ENCODE data around the gene IL32.

Gene IL32

GRCh38 chr16:3027983-3028715 lies 37.3 kb upstream of the IL32 start:
- in situ Hi-C loops (cut with MboI; ENCODE audit: low sequenced_read_pairs): no loop called here

DNA sequence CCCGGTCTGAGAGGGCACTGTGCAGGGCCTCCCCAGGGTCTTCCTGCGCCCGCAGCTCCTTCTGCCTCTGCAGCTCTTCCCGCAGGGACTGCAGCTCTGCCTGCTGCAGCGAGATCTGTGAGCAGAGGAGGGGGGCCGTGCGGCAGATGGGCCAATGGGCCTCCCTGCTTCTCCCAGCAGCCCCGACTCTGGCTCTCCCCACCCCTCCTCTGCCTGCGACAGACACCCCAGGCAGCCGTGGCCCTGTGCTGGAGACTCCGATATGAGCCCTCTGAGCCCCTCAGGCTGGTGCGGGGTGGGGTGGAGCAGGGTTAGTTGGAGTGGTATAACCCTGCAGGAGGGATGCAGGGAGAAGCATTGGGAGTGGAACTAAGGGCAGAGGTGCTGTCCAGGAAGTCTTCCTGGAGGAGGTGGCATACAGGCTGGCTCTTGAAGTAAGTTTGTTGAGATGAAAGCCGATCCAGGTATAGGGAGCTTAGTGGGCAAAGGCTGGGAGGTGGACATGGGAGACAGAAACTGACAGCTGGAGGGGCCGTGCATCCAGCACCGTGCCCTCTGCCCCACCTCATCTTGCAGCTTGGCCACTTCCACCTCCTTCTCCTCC lies 36.6 kb upstream of the IL32 start:
- in situ Hi-C loops (cut with MboI; ENCODE audit: low sequenced_read_pairs): no loop called here

DNA sequence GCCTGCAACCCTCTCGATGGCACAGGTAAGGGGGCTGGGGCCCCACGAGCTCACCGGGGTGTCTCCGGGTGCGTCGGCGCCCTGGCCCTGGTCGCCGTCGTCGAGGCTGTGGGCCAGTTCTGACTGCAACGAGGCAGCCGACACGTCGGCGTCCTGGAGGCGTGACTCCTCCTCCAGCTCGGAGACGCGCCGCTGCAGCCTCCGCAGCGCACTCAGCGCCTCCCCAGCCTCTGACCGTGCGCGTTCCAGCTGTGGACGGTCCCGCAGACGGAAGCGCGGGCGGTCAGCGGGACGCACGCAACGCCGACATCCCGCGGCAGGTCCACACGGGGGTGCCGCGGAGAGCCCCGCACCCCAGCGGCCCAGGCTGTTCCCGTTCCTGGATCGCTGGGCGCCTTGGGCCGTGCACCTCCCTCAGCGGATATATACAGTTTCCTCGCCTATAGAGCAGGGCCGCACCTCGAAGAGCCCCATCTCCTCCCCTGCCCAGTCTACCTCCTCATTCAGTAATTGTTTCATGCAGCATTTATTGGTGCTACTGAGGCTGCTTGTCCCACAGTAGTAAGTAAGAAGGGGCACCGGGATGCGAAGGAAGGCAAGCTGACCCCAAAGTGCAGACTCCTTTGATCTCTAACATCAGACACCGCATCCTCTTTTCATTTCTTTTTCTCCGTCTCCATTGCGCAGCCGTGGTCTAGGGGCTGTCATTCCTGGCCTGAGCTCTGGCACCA lies 35.8 kb upstream of the IL32 start:
- in situ Hi-C loops (cut with MboI; ENCODE audit: low sequenced_read_pairs): no loop called here

- in situ Hi-C loops (cut with MboI; ENCODE audit: low sequenced_read_pairs): no loop called here
Observed at GRCh38 chr16:3030222-3031212, 34.9 kb upstream of the IL32 start.

GRCh38 chr16:3032624-3033023 lies 32.8 kb upstream of the IL32 start:
- in situ Hi-C loops (cut with MboI; ENCODE audit: low sequenced_read_pairs): no loop called here

GRCh38 chr16:3035289-3035971 lies 30.0 kb upstream of the IL32 start:
- in situ Hi-C loops (cut with MboI; ENCODE audit: low sequenced_read_pairs): no loop called here

DNA sequence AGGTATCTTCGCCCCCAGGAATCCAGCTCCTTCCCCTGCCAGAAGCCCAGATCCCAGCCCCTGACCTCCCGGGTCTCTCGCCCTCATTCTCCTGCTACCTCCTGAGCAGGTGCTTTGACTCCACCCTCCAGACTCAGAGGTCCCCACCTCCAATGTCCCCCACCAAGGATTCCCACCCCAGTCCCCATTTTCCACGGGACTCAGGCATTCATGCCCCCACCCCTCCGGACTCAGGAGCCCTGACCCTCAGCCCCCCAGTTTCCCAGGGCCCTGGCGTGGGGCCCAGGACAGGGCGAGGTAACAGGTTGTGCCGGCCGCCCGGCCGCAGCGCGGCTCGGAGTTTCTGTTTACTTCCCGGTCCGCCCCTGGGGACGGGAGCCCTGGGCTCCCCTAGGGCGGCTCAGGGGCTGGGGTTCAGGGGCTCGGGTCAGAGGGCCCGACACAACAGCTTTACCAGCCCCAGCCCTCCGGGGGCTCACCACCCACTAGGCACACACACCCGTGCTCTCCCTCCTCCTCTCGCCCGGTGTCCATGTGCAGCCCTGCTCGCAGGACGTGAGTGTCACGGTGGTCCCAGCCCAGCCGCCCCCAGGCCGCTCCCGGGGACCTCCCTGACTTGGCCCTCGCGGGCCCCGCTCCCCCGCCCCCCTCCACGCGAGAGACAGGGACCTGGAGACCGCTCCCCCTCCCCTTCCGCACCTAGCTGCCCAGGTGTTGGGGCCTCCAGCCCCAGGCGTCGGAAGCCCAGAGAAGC lies 29.3 kb upstream of the IL32 start:
- in situ Hi-C loops (cut with MboI; ENCODE audit: low sequenced_read_pairs): no loop called here

- in situ Hi-C loops (cut with MboI; ENCODE audit: low sequenced_read_pairs): no loop called here
Observed at GRCh38 chr16:3036726-3037315, 28.6 kb upstream of the IL32 start, which contains the start of gene BICDL2. TSS of gene BICDL2 (minus strand) at chr16:3036944. CDS start at chr16:3035496, 1,448 bp downstream.

GRCh38 chr16:3038256-3038655 lies 27.2 kb upstream of the IL32 start:
- in situ Hi-C loops (cut with MboI; ENCODE audit: low sequenced_read_pairs): no loop called here

DNA sequence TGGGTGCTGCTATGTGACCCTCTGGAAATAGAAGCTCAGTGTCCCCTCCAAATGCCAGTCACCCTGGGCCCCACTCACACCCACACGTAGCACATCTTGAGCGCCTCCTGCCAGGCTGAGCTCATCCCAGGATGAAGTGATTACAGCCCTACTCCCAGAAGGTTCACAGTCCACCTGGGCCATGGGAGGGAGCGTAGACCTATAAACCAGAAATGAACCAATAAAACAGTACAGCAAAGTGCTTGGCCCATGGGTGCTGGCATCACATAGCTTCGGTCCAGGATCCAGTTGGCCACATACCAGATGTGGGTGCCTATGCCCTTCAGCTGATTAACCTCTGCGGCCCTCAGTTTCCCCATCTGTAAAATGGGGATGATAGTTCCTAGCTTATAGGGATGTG lies 26.5 kb upstream of the IL32 start:
- in situ Hi-C loops (cut with MboI; ENCODE audit: low sequenced_read_pairs): no loop called here

- in situ Hi-C loops (cut with MboI; ENCODE audit: low sequenced_read_pairs): no loop called here
Observed at GRCh38 chr16:3042376-3042775, 23.1 kb upstream of the IL32 start.

- in situ Hi-C loops (cut with MboI; ENCODE audit: low sequenced_read_pairs): no loop called here
Observed at GRCh38 chr16:3044708-3045107, 20.7 kb upstream of the IL32 start.

- in situ Hi-C loops (cut with MboI; ENCODE audit: low sequenced_read_pairs): no loop called here
Observed at GRCh38 chr16:3045758-3046640, 19.4 kb upstream of the IL32 start, which contains the start of gene MMP25. TSS of gene MMP25 (plus strand) at chr16:3046561. CDS start at chr16:3046918, 357 bp downstream.

GRCh38 chr16:3046641-3047386 lies 18.6 kb upstream of the IL32 start:
- in situ Hi-C loops (cut with MboI; ENCODE audit: low sequenced_read_pairs): no loop called here

DNA sequence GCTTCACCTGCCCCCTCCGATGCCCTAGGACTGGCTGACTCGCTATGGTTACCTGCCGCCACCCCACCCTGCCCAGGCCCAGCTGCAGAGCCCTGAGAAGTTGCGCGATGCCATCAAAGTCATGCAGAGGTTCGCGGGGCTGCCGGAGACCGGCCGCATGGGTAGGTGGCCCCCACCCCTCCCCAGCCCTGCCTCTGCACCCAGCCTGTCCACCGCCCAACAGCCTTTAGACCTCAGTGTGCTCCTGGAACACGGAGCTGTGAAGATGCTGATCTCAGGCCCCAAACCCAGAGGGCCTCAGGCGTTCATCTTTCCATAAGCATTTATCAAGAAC lies 18.1 kb upstream of the IL32 start:
- in situ Hi-C loops (cut with MboI; ENCODE audit: low sequenced_read_pairs): no loop called here

DNA sequence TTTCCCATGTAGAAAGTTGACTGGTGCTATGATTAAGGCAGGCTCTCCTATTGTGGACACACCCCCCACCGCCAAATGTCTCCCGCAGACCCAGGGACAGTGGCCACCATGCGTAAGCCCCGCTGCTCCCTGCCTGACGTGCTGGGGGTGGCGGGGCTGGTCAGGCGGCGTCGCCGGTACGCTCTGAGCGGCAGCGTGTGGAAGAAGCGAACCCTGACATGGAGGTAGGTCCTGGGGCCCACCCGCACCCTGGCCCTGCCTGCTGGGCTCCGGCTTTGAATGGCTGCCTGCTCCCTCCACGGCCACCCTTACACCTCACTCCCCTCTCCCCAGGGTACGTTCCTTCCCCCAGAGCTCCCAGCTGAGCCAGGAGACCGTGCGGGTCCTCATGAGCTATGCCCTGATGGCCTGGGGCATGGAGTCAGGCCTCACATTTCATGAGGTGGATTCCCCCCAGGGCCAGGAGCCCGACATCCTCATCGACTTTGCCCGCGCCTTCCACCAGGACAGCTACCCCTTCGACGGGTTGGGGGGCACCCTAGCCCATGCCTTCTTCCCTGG lies 15.4 kb upstream of the IL32 start:
- in situ Hi-C loops (cut with MboI; ENCODE audit: low sequenced_read_pairs): no loop called here

DNA sequence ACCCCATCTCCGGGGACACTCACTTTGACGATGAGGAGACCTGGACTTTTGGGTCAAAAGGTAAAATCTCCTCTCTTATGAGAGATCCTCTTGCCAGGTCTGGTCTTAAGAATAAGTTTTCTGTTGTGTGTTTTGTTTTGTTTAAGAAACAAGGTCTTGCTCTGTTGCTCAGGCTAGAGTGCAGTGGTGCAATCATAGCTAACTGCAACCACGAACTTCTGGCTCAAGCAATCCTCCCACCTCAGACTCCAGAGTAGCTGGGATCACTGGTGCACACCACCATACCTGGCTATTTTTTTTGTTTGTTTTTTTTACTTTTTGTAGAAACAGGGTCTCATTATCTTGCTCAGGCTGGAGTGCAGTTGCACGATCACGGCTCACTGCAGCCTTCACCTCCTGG lies 15.0 kb upstream of the IL32 start:
- in situ Hi-C loops (cut with MboI; ENCODE audit: low sequenced_read_pairs): no loop called here

Data from HL-60/S4 (cell line).